A549 treated with RU486 at 1 μM for 4 hours (cell line): ENCODE results near the gene SERINC1. TPM values are rescaled to one million over a fixed set of nuclear protein-coding genes. Genes with fewer than 3 reads are reported as not detected.

Source experiments
- total RNA-seq: library from RNA; stranded (reverse); fragments of 200-300 nt; extraction: Qiagen RNA extraction; gene quantifications from 5 replicates; pipeline ENCODE4 v1.2.3, GENCODE V29; 2022; ENCODE audit warnings: low read depth

Gene SERINC1
- 34.9 to 87.4 TPM (median 81.7 TPM) in 5 replicates for total RNA-seq

DNA sequence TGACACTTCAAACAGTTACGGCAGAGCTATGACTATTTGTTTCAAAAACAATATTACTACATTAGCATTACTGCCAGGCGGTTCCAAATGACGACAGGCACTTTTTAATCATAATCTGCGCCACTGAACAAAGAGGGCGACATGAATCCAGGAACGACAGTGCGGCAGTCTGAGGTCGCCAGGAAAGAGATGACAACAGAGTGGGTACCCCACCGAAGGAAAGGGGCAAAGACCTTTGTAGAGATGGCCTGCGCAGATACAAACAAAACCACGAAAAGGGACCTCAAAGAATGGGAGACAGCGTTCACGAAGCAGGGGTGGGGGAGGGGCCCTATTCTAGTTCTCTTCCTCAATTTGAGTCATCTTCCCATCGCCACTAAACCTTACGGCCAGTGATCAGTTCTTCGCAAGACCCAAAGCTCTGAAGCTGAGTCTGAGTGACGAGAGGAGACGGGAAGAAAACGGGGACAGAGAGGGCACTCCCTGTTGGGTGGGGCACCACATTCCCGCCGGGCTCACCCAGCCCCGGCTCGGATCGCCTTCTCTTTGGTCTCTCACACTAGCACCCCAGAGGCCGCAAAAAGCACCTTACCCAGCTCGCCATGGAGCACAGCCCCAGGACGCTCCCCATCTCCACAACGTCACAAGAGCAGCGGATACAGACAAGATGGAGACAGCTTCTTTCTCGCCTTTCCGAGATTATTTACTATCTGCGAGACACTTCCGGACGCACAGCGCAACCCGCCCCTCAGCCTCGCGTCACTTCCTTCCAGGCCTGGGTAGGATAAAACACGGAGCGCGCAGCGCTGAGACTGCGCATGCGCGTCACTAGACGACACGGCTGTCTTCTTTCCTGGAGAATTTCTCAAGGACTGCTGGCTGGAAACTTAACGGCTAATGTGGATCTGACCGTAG is at the start of gene SERINC1:
Gene SERINC1, minus strand, starts transcription at position 701 of the 915 bp plus-strand sequence. Its CDS starts 70 bp downstream, at position 631.

DNA sequence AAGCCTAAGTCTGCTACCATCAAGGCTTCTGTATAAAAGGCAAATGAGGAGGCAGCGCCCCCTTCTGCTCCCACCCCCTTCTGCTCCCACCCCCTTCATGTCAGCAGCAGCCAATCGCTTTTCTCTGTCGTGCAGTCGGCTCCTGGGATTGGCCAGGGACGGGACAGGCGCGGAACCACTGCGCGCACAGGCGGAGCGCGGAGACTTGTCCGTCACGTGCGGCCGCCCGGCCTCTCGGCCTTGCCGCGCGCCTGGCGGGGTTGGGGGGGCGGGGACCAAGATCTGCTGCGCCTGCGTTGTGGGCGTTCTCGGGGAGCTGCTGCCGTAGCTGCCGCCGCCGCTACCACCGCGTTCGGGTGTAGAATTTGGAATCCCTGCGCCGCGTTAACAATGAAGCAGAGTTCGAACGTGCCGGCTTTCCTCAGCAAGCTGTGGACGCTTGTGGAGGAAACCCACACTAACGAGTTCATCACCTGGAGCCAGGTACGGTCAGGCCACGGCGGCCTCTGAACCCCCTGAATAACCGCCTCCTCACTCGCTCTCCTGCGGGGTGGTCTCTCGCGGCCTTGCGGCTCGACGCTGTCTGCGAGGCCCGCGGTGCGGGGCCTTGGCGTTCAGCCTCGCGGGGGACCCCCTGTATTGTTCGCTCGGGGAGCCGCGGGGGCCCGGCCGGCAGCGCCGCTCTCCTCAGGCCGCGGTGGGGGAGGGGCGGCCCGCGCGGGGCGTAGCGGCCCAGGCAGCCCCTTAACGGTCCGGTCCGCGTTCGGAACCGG is 72.1 kb downstream of the SERINC1 start, which contains the start of gene HSF2:
Gene HSF2, plus strand, starts transcription at position 305 of the 773 bp plus-strand sequence. Its CDS starts 86 bp downstream, at position 391.

Other genes starting within 250 kb of the SERINC1 start
- gene HSF2, start 72.2 kb downstream of the SERINC1 start, total RNA-seq = 3.7 to 8.5 TPM (median 7.2 TPM) in 5 replicates
- gene PKIB, start 138.6 kb upstream of the SERINC1 start, total RNA-seq = 0.58 to 1.4 TPM (median 0.93 TPM) in 5 replicates